NCI-H2196 (cell line): ENCODE measurements around the gene TBC1D2B.
"Not testable (repeated sequence)": the region's sequence is repeated elsewhere in the genome, so short reads cannot be mapped to it uniquely, and the experiment has no call there.

Experiments used
- DNase-seq: peaks from one replicate; lab custom pipeline; 2025; ENCODE audit not compliant: unreplicated experiment; lab: John Stamatoyannopoulos, UW

Gene TBC1D2B

DNA sequence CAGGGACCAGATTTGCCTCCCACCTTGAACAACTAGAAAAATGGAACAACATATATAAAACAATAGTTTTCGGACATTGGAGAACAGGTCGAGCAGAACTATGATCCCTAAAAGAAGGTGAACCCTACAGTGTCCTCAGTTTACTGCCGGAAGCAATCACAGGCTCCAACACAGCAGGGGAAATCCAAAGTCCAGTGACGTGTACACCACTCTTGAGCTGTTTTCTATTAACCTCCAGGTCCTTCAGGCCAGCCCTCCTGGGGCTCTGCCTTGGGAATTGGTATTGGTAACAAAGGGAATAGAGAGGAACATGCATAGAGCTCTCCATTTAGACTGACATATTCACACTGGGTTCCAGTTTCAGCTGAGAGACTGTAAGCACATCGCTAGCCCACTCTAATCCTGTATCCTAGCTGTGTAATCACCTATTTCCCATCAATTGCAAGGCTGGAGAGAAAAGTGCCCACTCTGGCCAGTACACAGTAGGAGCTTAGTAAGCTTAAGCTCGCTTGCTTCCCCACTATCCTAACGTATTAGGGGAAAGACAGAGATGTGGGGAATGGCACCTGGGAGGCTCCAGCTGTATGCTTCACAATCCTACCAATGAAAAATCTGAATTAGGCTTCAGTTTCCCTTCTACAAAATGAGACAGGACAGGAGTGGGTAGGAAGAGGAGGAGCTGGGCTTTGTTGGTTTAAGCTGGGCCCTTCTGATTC, 118.6 kb downstream of the TBC1D2B start:
- not testable (repeated sequence) for DNase-seq

DNA sequence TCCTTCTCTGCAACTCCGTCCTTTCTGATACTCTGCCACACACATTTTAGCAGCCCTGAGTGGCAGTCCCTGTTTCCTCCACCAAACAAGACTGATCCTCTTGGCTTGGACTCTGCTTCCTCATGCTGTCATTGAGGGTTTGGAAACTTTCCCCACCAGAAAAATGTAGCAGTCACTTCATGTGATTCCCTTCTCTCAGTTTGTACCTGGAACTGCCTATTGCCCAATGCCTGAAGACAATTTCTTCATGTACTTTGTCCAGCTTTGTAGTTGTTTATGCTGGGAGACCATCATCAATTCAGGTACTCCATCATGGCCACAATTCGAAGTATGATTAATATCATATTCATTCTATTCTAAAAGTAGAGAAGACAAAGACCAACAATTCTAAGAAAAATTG, 119.5 kb downstream of the TBC1D2B start:
- DNase-seq, result not testable (repeated sequence)

DNA sequence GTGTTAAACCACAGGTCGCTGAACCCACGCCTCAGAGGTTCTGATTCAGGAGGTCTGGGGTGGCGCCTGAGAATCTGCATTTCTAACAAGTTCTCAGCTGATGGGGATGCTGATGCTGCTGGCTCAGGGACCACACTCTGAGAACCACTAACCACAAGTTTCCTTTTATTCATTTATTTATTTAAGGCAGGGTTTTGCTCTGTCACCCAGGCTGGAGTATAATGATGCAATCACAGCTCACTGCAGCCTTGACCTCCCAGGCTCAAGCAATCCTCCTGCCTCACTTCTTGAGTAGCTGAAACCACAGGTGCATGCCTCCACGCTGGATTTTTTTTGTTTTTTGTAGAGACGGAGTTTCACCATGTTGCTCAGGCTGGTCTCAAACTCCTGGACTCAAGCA, 123.6 kb downstream of the TBC1D2B start:
- DNase-seq, result not testable (repeated sequence)

DNA sequence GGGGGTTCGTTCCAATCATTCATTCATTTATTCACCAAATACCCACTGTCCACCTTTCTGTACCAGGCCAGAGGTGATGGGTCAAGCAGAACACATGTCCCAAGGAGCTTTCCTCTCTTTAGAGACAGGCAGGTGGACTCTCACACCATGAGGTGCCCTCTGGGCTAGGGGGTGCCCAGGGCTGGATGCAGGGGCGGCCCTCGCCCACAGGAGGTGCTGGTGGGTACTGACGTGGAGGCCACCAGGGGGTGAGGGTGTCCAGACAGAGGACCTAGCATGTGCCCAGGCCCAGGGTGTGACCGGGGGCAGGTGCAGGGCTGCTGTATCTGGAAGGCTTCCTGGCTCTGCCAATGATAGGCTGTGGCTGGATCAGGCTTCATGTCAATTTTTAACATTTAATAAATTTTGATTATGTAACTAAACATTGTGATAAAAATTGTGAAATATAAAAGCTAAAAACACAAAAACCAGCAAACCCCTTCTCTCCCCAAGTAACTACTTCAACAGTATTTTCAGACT, 124.5 kb downstream of the TBC1D2B start:
- DNase-seq, result not testable (repeated sequence)

DNA sequence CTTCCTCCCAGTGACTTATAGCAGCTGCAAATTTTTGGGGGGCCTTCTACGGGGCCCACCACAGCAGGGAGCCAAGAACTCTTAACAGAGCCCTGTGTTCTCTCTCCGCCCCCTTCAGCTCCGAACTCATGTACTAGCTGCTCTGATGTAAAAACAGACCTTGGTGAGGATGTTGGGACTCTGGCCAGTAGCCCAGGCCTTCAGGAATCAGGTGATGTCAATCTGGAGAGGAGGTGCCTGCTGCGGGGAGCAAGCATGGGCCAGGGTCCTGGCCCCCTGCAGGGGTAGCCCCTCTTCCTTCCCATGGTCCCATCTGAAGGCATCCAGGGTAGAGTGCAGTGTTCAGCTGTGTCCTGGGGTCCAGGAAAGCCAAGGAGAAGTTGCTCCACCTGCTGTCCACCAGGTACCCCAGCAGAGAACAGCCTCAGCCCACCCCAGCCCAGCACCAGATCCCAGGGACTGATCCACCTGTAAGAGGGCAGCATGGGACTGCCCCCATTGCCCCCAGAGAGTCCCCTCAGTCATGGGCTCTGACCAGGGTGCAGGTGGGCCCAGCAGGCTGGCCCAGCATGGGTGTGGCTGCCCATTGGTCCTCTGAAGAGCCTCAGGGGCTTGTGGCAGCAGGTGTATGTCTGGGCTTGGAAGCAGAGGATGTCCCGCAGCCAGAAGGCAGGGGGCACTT, 126.3 kb downstream of the TBC1D2B start:
- not testable (repeated sequence) for DNase-seq

DNA sequence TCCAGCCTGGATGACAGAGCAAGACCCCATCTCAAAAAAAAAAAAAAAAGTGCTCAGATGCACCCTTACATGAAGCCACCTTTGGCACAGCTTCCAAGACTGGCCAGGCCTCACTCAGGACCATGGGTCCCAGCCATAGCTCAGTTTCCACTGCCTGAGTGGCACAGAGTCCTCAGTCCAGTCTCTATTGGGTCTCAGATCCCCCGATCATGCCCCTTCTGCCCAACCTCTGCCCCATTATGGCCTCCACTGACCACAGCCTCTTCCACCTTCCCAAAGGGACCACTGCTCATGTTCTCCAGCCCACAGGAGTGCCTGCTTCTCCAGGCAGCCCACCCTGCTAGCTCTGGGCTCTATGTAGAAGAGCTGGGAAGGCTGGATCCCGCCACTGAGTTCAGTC, 127.0 kb downstream of the TBC1D2B start:
- not testable (repeated sequence) for DNase-seq

DNA sequence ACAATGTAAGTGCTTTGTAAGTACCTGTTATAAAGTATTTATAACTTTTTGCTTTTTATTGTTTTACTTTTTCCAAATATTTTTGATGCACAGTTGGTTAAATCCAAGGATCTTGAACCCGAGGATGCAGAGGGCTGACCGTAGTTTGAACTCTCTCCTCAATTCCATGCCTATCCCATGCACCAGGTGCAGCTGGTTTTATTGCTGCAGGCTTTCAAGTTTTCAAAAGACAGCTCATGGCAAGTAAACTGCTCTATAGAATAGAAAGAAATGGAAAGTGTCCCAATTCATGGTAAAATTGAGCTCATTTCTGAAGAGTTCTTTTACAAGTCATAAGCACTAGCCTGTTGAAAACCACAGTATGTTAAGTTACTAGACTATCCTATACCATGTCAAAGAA, 131.9 kb downstream of the TBC1D2B start:
- no peak for DNase-seq
